ENCODE results near the gene KIF1A. TPM values are rescaled to one million over a fixed set of nuclear protein-coding genes. Genes with fewer than 3 reads are reported as not detected.

KIF1A gene
- total and polyA plus RNA-seq, 2 of the 13 experiments (the other 11 are each of a cell fraction or from before 2014, with no cell fraction given), result 0.01 TPM; not detected in 1

DNA sequence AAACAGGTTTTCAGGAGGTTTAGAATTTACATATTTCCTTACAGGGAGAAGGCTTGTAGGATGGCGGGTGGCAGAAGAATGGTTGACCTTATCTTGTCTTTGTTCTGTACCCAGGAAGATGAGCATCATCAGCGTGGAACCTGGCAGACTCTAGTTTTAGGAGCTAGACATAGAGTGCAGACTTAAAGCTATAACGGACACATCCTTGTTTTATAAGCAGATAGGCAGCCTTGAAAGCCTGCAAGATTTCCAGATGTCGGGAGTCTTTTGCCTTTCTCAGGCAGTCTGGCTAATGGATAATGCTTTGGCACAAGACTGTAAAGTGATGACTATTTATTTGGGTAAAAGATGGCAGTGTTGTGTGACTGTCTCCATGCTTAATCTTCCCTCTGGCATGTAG is 149.1 kb downstream of the KIF1A start:
- CTCF ChIA-PET (ENCODE audit: low intra/inter-chr PET ratio, low total read pairs), result no interaction called here
- in situ Hi-C loops (cut with HindIII; ENCODE audit: extremely low pct_ligation_motif_present, low pct_unique_long_range_greater_than_20kb), result no loop called here

GRCh38 chr2:240670402-240670801 is 149.6 kb downstream of the KIF1A start:
- no peak overlapping the region for H2AFZ ChIP-seq (ENCODE audit: low read length)
- no peaks in the 10 kb centered on the region for H3K36me3 ChIP-seq (replicated peaks in 1 of 2; ENCODE audit: control insufficient read depth in 1 of 2, insufficient read depth in 2 of 2, low read length in 2 of 2)
- WGBS (ENCODE audit: low lambda C conversion rate), result 11% methylated on average over 7 of the region's 7 CpGs
- H3K27me3 ChIP-seq (ENCODE audit: control insufficient read depth in 1 of 2, insufficient read depth in 2 of 2, low read length in 2 of 2), result peaks cover 6 to 47% of the 10 kb centered on the region in 2 experiments
- ATAC-seq (no peak), FAIRE-seq (no peak), DNase-seq (ENCODE audit: low spot score) (no peak)
- ChIA-PET CTCF (ENCODE audit: low intra/inter-chr PET ratio, low total read pairs) (no interaction called here), POLR2A (no interaction called here)
- BruUV-seq (replicated peaks), result no TSS peak
- H3K4me2 ChIP-seq (ENCODE audit: low read depth, low read length), result no peak overlapping the region
- H3K4me3 ChIP-seq (replicated peaks in 1 of 3; ENCODE audit: insufficient read depth in 1 of 3, low read depth in 2 of 3, low read length in 3 of 3), result no peak overlapping the region
- H4K20me1 ChIP-seq (ENCODE audit: insufficient read depth, low read length), result no peaks in the 10 kb centered on the region
- intact Hi-C loops (cut with micrococcal nuclease; ENCODE audit: unreplicated experiment), result no loop called here
- in situ Hi-C loops (cut with HindIII; ENCODE audit: extremely low pct_ligation_motif_present, low pct_unique_long_range_greater_than_20kb), result no loop called here
- no peak overlapping the region for H3K9ac ChIP-seq (ENCODE audit: insufficient read depth, low read depth, low read length)
- TF ChIP-seq TCF7 (IDR thresholded peaks at IDR 0.05; ENCODE audit: low read depth), result no peak
- 0 out of 2 replicates have a peak, but pooled peaks have one; percentile 0 for TF ChIP-seq EZH2 (conservative IDR thresholded peaks at IDR 0.05; ENCODE audit: low read depth, low read length)
- H3K9me3 ChIP-seq (ENCODE audit: low read length), result no peaks in the 10 kb centered on the region
- H3K4me1 ChIP-seq (ENCODE audit: insufficient read depth, low read length), result no peaks in the 10 kb centered on the region
- no peaks in the 10 kb centered on the region for H3K79me2 ChIP-seq (ENCODE audit: insufficient read depth, low read length)
- no peak overlapping the region for H3K27ac ChIP-seq (ENCODE audit: extremely low read length, insufficient read depth, low read length)

More for the DNA sequence above, 149.1 kb downstream of the KIF1A start:
- H3K36me3 ChIP-seq (replicated peaks in 1 of 2; ENCODE audit: control insufficient read depth in 1 of 2, insufficient read depth in 2 of 2, low read length in 2 of 2), result no peaks in the 10 kb centered on the region
- H4K20me1 ChIP-seq (ENCODE audit: insufficient read depth, low read length), result no peaks in the 10 kb centered on the region
- H3K4me1 ChIP-seq (ENCODE audit: insufficient read depth, low read length), result no peaks in the 10 kb centered on the region
- no peaks in the 10 kb centered on the region for H3K9me3 ChIP-seq (ENCODE audit: low read length)
- DNase-seq (ENCODE audit: low spot score), result no peak
- 7% methylated on average over 4 of the region's 4 CpGs for WGBS (ENCODE audit: low lambda C conversion rate)
- POLR2A ChIA-PET, result no interaction called here
- intact Hi-C loops (cut with micrococcal nuclease; ENCODE audit: unreplicated experiment), result no loop called here
- no peak overlapping the region for H2AFZ ChIP-seq (ENCODE audit: low read length)
- H3K27ac ChIP-seq (ENCODE audit: extremely low read length, insufficient read depth, low read length), result no peak overlapping the region
- no peak overlapping the region for H3K4me3 ChIP-seq (replicated peaks in 1 of 3; ENCODE audit: insufficient read depth in 1 of 3, low read depth in 2 of 3, low read length in 3 of 3)
- no peak overlapping the region for H3K4me2 ChIP-seq (ENCODE audit: low read depth, low read length)
- peaks cover 6 to 47% of the 10 kb centered on the region in 2 experiments for H3K27me3 ChIP-seq (ENCODE audit: control insufficient read depth in 1 of 2, insufficient read depth in 2 of 2, low read length in 2 of 2)
- BruUV-seq (replicated peaks), result no TSS peak
- no peaks in the 10 kb centered on the region for H3K79me2 ChIP-seq (ENCODE audit: insufficient read depth, low read length)
- TF ChIP-seq, protein P1, sequence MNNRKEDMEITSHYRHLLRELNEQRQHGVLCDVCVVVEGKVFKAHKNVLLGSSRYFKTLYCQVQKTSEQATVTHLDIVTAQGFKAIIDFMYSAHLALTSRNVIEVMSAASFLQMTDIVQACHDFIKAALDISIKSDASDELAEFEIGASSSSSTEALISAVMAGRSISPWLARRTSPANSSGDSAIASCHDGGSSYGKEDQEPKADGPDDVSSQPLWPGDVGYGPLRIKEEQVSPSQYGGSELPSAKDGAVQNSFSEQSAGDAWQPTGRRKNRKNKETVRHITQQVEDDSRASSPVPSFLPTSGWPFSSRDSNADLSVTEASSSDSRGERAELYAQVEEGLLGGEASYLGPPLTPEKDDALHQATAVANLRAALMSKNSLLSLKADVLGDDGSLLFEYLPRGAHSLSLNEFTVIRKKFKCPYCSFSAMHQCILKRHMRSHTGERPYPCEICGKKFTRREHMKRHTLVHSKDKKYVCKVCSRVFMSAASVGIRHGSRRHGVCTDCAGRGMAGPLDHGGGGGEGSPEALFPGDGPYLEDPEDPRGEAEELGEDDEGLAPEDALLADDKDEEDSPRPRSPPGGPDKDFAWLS (CRISPR knock-in tag; IDR thresholded peaks at IDR 0.05; ENCODE audit: borderline replicate concordance), result no peak
- TF ChIP-seq POLR2AphosphoS5 (IDR thresholded peaks at IDR 0.05; ENCODE audit: low read depth, low read length), result no peak
- no peak overlapping the region for H3K9ac ChIP-seq (ENCODE audit: insufficient read depth, low read depth, low read length)
- no peak for ATAC-seq
- no peak for FAIRE-seq
